Mucosa of descending colon (tissue), 3 donors: ENCODE measurements around the gene CDC16. TPM values are rescaled to one million over a fixed set of nuclear protein-coding genes. Genes with fewer than 3 reads are reported as not detected.

ENCODE experiments used
- ATAC-seq: fragments of 200-7000 bp; cut with Tn5 transposase; one replicate; pipeline ENCODE4 v1.9.1; 2020; ENCODE audit warnings: mild to moderate bottlenecking, moderate library complexity
- DNase-seq, 3 donors: peaks; one replicate each; pipeline ENCODE4 v3.0.0-alpha.2; 2020
- H3K36me3 ChIP-seq: fragments of 200-600 bp; one replicate; pipeline ENCODE4 v1.8.0; 2021; ENCODE audit warnings: low read depth, mild to moderate bottlenecking
- H3K4me1 ChIP-seq: fragments of 200-600 bp; one replicate; pipeline ENCODE4 v1.8.0; 2021; ENCODE audit warnings: low read depth, mild to moderate bottlenecking
- H3K4me3 ChIP-seq: fragments of 200-600 bp; one replicate; pipeline ENCODE4 v1.8.0; 2021; ENCODE audit warnings: mild to moderate bottlenecking
- H3K9me3 ChIP-seq: fragments of 200-600 bp; one replicate; pipeline ENCODE4 v1.8.0; 2021; ENCODE audit warnings: mild to moderate bottlenecking
- CTCF ChIP-seq: fragments of 200-600 bp; IDR thresholded peaks from one replicate; pipeline ENCODE4 v1.8.0; 2022; ENCODE audit warnings: antibody characterized with exemption, mild to moderate bottlenecking
- intact Hi-C, 2 donors: fragments of 100-400 bp; cut with DNase I in 1 of 2; cut with micrococcal nuclease in 1 of 2; formaldehyde crosslinking; loops; one replicate each; pipeline versions ENCODE4 v1.11.0 to v1.11.1; 2022; cut with DNase I, micrococcal nuclease
- total RNA-seq, 3 donors: library from RNA; stranded (reverse); fragmentation: NEBNext Ultra II Directional in 2 of 3; extraction: Animal tissue kit (Norgen Biotek cat#: 25700) in 2 of 3; gene quantifications; one replicate each; pipeline versions ENCODE4 v1.2.1 to v1.2.4, GENCODE V29; 2021 to 2023
- donor health status: DM: no; HTN: no; CAD: no; lungs with moderate emphysema.
- donor health status: DM: no; HTN: no; CAD: no.
- donor health status: DM: no; HTN: yes; CAD: no.

Gene CDC16
- total RNA-seq, 3 donors from 2014 or later: 43.8 to 53.3 (median 50.3) TPM

- ATAC-seq: no peak
- Histone ChIP-seq H3K4me1 (peaks cover 20% of the 10 kb centered on the region), H3K4me3 (no peak overlapping the region), H3K36me3 (no peaks in the 10 kb centered on the region), H3K9me3 (no peaks in the 10 kb centered on the region)
- DNase-seq: no peak
- no peak for TF ChIP-seq CTCF
- intact Hi-C loops: no loop called here
These were observed 50.0 kb downstream of the CDC16 start for GRCh38 chr13:114284680-114285079.

- ATAC-seq: no peak
- H3K36me3 ChIP-seq: no peaks in the 10 kb centered on the region
- H3K9me3 ChIP-seq: no peaks in the 10 kb centered on the region
- intact Hi-C loops: no loop called here
- H3K4me3 ChIP-seq: no peak overlapping the region
- peaks cover 19% of the 10 kb centered on the region for H3K4me1 ChIP-seq
- TF ChIP-seq CTCF: no peak
- DNase-seq: no peak
These were observed 50.6 kb downstream of the CDC16 start for GRCh38 chr13:114285166-114285808.

- Histone ChIP-seq H3K9me3 (no peaks in the 10 kb centered on the region), H3K36me3 (no peaks in the 10 kb centered on the region), H3K4me3 (no peak overlapping the region), H3K4me1 (peaks cover 14% of the 10 kb centered on the region)
- TF ChIP-seq CTCF: no peak
- DNase-seq (no peak), ATAC-seq (no peak)
- intact Hi-C loops: no loop called here
These were observed 52.1 kb downstream of the CDC16 start for GRCh38 chr13:114286808-114287207.

GRCh38 chr13:114288157-114288591, 53.5 kb downstream of the CDC16 start:
- DNase-seq: no peak
- Histone ChIP-seq H3K36me3 (no peaks in the 10 kb centered on the region), H3K9me3 (no peaks in the 10 kb centered on the region), H3K4me3 (no peak overlapping the region), H3K4me1 (peaks cover 8% of the 10 kb centered on the region)
- no peak for ATAC-seq
- intact Hi-C loops: no loop called here
- no peak for TF ChIP-seq CTCF

- no peak overlapping the region for H3K4me3 ChIP-seq
- ATAC-seq (no peak), DNase-seq (no peak)
- intact Hi-C loops: no loop called here
- H3K9me3 ChIP-seq: no peaks in the 10 kb centered on the region
- H3K36me3 ChIP-seq: no peaks in the 10 kb centered on the region
- TF ChIP-seq CTCF: no peak
- H3K4me1 ChIP-seq: no peaks in the 10 kb centered on the region
These were observed 61.8 kb downstream of the CDC16 start for GRCh38 chr13:114296448-114296847.

GRCh38 chr13:114296902-114297301, 62.2 kb downstream of the CDC16 start:
- no peaks in the 10 kb centered on the region for H3K9me3 ChIP-seq
- intact Hi-C loops: no loop called here
- no peaks in the 10 kb centered on the region for H3K36me3 ChIP-seq
- no peak overlapping the region for H3K4me3 ChIP-seq
- ATAC-seq: no peak
- TF ChIP-seq CTCF: no peak
- H3K4me1 ChIP-seq: no peaks in the 10 kb centered on the region
- no peak for DNase-seq
